ENCODE data around the gene FH.

FH gene

GRCh38 chr1:241456743-241457142, 62.8 kb downstream of the FH start:
- POLR2A ChIA-PET: no interaction called here
- CTCF ChIA-PET: no interaction called here
- TF ChIP-seq CTCF (IDR thresholded peaks at IDR 0.05; ENCODE audit: control extremely low read depth, extremely low read depth, low read depth, missing control alignments): no peak

DNA sequence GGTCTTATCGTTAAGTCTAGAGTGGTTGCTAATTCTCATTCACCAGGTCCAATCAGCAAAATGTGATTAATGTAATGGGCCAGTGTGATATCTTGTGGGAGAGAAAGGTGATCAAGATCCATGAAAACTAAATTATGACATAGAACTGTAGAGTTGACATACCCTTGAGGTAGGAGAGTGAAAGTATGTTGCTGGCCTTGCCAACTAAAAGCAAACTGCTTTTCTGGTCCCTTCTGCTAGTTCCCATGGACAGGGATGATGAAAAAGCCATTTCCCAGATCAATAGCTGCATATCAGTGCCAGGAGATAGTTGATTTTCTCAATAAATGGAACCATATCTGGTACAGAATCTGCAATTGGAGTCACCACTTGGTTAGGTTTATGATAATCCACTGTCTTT, 65.8 kb downstream of the FH start:
- ChIA-PET CTCF (no interaction called here), POLR2A (no interaction called here)
- DNase-seq (ENCODE audit: extremely low spot score): no peak
- TF ChIP-seq CTCF (IDR thresholded peaks at IDR 0.05; ENCODE audit: control extremely low read depth, extremely low read depth, low read depth, missing control alignments): no peak

More at GRCh38 chr1:241456743-241457142, 62.8 kb downstream of the FH start:
- DNase-seq (ENCODE audit: extremely low spot score): no peak

DNA sequence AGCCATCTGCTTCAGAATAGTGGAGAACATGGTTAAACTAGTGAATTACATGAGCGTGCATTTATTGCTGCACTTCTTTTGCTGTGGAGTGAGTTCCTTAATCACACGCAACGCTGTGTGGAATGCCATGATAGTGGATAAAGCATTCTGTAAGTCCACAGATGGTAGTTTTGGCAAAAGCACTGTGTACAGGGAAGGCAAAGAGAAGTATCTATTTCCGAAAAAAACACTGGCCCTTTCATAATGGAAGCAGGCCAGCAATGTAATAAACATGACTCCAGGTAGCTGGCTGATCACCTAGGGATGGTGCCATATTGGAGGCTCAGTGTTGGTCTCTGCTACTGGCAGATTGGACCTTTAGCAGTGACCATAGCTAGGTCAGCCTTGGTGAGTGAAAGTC, 67.6 kb downstream of the FH start:
- TF ChIP-seq CTCF (IDR thresholded peaks at IDR 0.05; ENCODE audit: control extremely low read depth, extremely low read depth, low read depth, missing control alignments): no peak
- ChIA-PET POLR2A (no interaction called here), CTCF (no interaction called here)
- no peak for DNase-seq (ENCODE audit: extremely low spot score)
